Measurements from ENCODE around the gene GOLGA6L7. TPM values are rescaled to one million over a fixed set of nuclear protein-coding genes. Genes with fewer than 3 reads are reported as not detected.

Gene GOLGA6L7
- total and polyA plus RNA-seq, 2 donors (not counting 1 experiment from before 2014, with no cell fraction given): not detected

GRCh38 chr15:28889346-28889745 is 40.9 kb upstream of the GOLGA6L7 start:
- Histone ChIP-seq H3K4me3 (ENCODE audit: control extremely low read depth in 1 of 5, extremely low read depth in 1 of 5, insufficient read depth in 1 of 5, low read depth in 2 of 5, low read length in 4 of 5) (no peak overlapping the region), H3K27ac (ENCODE audit: low read length in 2 of 2) (no peak overlapping the region), H4K20me1 (ENCODE audit: control insufficient read depth, insufficient read depth, low read length, poor library complexity, severe bottlenecking) (no peaks in the 10 kb centered on the region), H3K4me2 (replicated peaks; ENCODE audit: low read depth, low read length, poor library complexity, severe bottlenecking) (no peak overlapping the region), H3K36me3 (replicated peaks in 1 of 2; ENCODE audit: control extremely low read depth in 1 of 2, control insufficient read depth in 1 of 2, extremely low read depth in 1 of 2, insufficient read depth in 2 of 2, low read length in 1 of 2) (no peaks in the 10 kb centered on the region), H2AFZ (ENCODE audit: insufficient read depth, low read depth, low read length, poor library complexity, severe bottlenecking) (no peak overlapping the region), H3K9ac (ENCODE audit: low read length) (no peak overlapping the region), H3K27me3 (replicated peaks in 1 of 4; ENCODE audit: control extremely low read depth in 1 of 4, control insufficient read depth in 3 of 4, insufficient read depth in 4 of 4, low read length in 3 of 4) (peaks cover 0 to 14% (median 0%) of the 10 kb centered on the region in 4 experiments), H3K4me1 (ENCODE audit: control insufficient read depth in 2 of 2, insufficient read depth in 2 of 2, low read length in 2 of 2) (no peaks in the 10 kb centered on the region), H3K79me2 (ENCODE audit: control insufficient read depth, insufficient read depth, low read length) (no peaks in the 10 kb centered on the region), H3K9me3 (ENCODE audit: control extremely low read depth in 1 of 3, control insufficient read depth in 2 of 3, insufficient read depth in 1 of 3, low read length in 2 of 3) (peaks cover 0 to 4% (median 0%) of the 10 kb centered on the region in 3 donors)
- Mint-ChIP-seq H3K27me3 (peaks cover 29% of the 10 kb centered on the region), H3K4me1 (no peaks in the 10 kb centered on the region), H3K27ac (no peak overlapping the region), H3K9me3 (ENCODE audit: insufficient read depth) (no peaks in the 10 kb centered on the region), H3K4me3 (no peak overlapping the region)
- TF ChIP-seq CTCF (IDR thresholded peaks at IDR 0.05): no peak
- TF ChIP-seq EZH2 (IDR thresholded peaks at IDR 0.05; ENCODE audit: borderline replicate concordance, insufficient read depth, low read depth, low read length, poor library complexity, severe bottlenecking): no peak
- ChIA-PET POLR2A (no interaction called here), CTCF (no interaction called here)
- 89% methylated on average over 3 of the region's 3 CpGs for WGBS (ENCODE audit: insufficient coverage)
- ATAC-seq (ENCODE audit: low read depth) (no peak), DNase-seq (no peak)
- intact Hi-C loops (cut with micrococcal nuclease): no loop called here

GRCh38 chr15:28888900-28889299 is 40.5 kb upstream of the GOLGA6L7 start:
- POLR2A ChIA-PET: no interaction called here
- Mint-ChIP-seq H3K27ac (no peak overlapping the region), H3K4me1 (no peaks in the 10 kb centered on the region)

More at GRCh38 chr15:28888900-28889299, 40.5 kb upstream of the GOLGA6L7 start:
- Histone ChIP-seq H3K4me3 (ENCODE audit: control extremely low read depth in 1 of 5, extremely low read depth in 1 of 5, insufficient read depth in 1 of 5, low read depth in 2 of 5, low read length in 4 of 5) (no peak overlapping the region), H3K9me3 (ENCODE audit: control extremely low read depth in 1 of 3, control insufficient read depth in 2 of 3, insufficient read depth in 1 of 3, low read length in 2 of 3) (peaks cover 0 to 4% (median 0%) of the 10 kb centered on the region in 3 donors), H3K27ac (ENCODE audit: low read length in 2 of 2) (no peak overlapping the region), H4K20me1 (ENCODE audit: control insufficient read depth, insufficient read depth, low read length, poor library complexity, severe bottlenecking) (no peaks in the 10 kb centered on the region), H3K9ac (ENCODE audit: low read length) (no peak overlapping the region), H3K4me1 (ENCODE audit: control insufficient read depth in 2 of 2, insufficient read depth in 2 of 2, low read length in 2 of 2) (no peaks in the 10 kb centered on the region), H2AFZ (ENCODE audit: insufficient read depth, low read depth, low read length, poor library complexity, severe bottlenecking) (no peak overlapping the region), H3K27me3 (replicated peaks in 1 of 4; ENCODE audit: control extremely low read depth in 1 of 4, control insufficient read depth in 3 of 4, insufficient read depth in 4 of 4, low read length in 3 of 4) (peaks cover 0 to 14% (median 0%) of the 10 kb centered on the region in 4 experiments), H3K79me2 (ENCODE audit: control insufficient read depth, insufficient read depth, low read length) (no peaks in the 10 kb centered on the region), H3K36me3 (replicated peaks in 1 of 2; ENCODE audit: control extremely low read depth in 1 of 2, control insufficient read depth in 1 of 2, extremely low read depth in 1 of 2, insufficient read depth in 2 of 2, low read length in 1 of 2) (no peaks in the 10 kb centered on the region), H3K4me2 (replicated peaks; ENCODE audit: low read depth, low read length, poor library complexity, severe bottlenecking) (no peak overlapping the region)
- intact Hi-C loops (cut with micrococcal nuclease): no loop called here
- peaks cover 32% of the 10 kb centered on the region for H3K27me3 Mint-ChIP-seq
- CTCF ChIA-PET: no interaction called here
- DNase-seq (no peak), ATAC-seq (ENCODE audit: low read depth) (no peak)
- H3K4me3 Mint-ChIP-seq: no peak overlapping the region
- 83% methylated on average over 10 of the region's 10 CpGs for WGBS (ENCODE audit: insufficient coverage)
- H3K9me3 Mint-ChIP-seq (ENCODE audit: insufficient read depth): no peaks in the 10 kb centered on the region
- TF ChIP-seq CTCF (IDR thresholded peaks at IDR 0.05): no peak
- no peak for TF ChIP-seq EZH2 (IDR thresholded peaks at IDR 0.05; ENCODE audit: borderline replicate concordance, insufficient read depth, low read depth, low read length, poor library complexity, severe bottlenecking)

Data from B cell (primary cell).